GM12878 (cell line): ENCODE measurements around the gene MEF2C. TPM values are rescaled to one million over a fixed set of nuclear protein-coding genes. Genes with fewer than 3 reads are reported as not detected.

Source experiments
- ATAC-seq: fragments of 200-7000 bp; cut with Tn5 transposase; 3 replicates; pipeline ENCODE4 v1.9.1; 2020; ENCODE audit warnings: mild to moderate bottlenecking, moderate library complexity
- BruUV-seq: library from RNA; stranded (reverse); fragments of 400-500 nt; replicated peaks from 2 replicates; lab custom pipeline; 2021; lab: Mats Ljungman, UMichigan
- CTCF ChIA-PET: fragments of 300-600 bp; sonication (Branson Sonifier 250); formaldehyde crosslinking; extraction: SDS; loops from one replicate; lab custom pipeline; 2021; ENCODE audit warnings: inconsistent platforms; lab: Yijun Ruan, JAX
- POLR2A ChIA-PET: fragments of 350-600 bp; formaldehyde crosslinking; extraction: SDS; loops from one replicate; lab custom pipeline; 2021; ENCODE audit warnings: inconsistent platforms; lab: Charles Lee
- RAD21 ChIA-PET: fragments of 300-600 bp; sonication (Branson Sonifier 250); formaldehyde crosslinking; loops from one replicate; lab custom pipeline; 2023; ENCODE audit warnings: antibody characterized with exemption; ENCODE audit not compliant: unreplicated experiment; lab: Charles Lee
- SMC1A ChIA-PET: fragments of 300-600 bp; sonication (Branson Sonifier 250); formaldehyde crosslinking; loops from one replicate; lab custom pipeline; 2023; ENCODE audit not compliant: unreplicated experiment, uncharacterized antibody; lab: Charles Lee
- DNase-seq: peaks from one replicate; pipeline ENCODE4 v3.0.0-alpha.2; 2011; ENCODE audit warnings: low read depth, low spot score
- FAIRE-seq: peaks from 3 replicates; lab custom pipeline; 2011; peaks lifted over from hg19 to GRCh38; lab: Jason Lieb, UNC
- H2AFZ ChIP-seq: 2 replicates; pipeline ENCODE4 v1.6.0; 2011; ENCODE audit warnings: low read depth, low read length, control low read depth; ENCODE audit not compliant: control insufficient read depth
- H3K27ac ChIP-seq: 2 replicates; pipeline ENCODE4 v1.5.1; 2011; ENCODE audit warnings: control low read depth; ENCODE audit not compliant: control insufficient read depth, insufficient read depth
- H3K27me3 ChIP-seq, 2 experiments: replicated peaks in 1 of 2; 2 replicates each; pipeline versions ENCODE4 v1.6.0 to v1.6.1; 2011; ENCODE audit warnings: low read length in 1 of 2; ENCODE audit not compliant: control insufficient read depth in 2 of 2, insufficient read depth in 2 of 2
- H3K36me3 ChIP-seq, 2 experiments: 2 replicates each; pipeline ENCODE4 v1.5.1; 2011; ENCODE audit warnings: low read length in 1 of 2; ENCODE audit not compliant: control insufficient read depth in 2 of 2, insufficient read depth in 2 of 2
- H3K4me1 ChIP-seq: 2 replicates; pipeline ENCODE4 v1.6.1; 2011; ENCODE audit warnings: mild to moderate bottlenecking, low read length, moderate library complexity, mixed read lengths; ENCODE audit not compliant: control insufficient read depth, insufficient read depth
- H3K4me2 ChIP-seq: 2 replicates; pipeline ENCODE4 v1.6.0; 2011; ENCODE audit warnings: control low read depth; ENCODE audit not compliant: control insufficient read depth, insufficient read depth
- H3K4me3 ChIP-seq: fragments of 200-600 bp; sonication (generic); 2 replicates; pipeline ENCODE4 v1.5.1; 2016
- H3K79me2 ChIP-seq: 2 replicates; pipeline ENCODE4 v1.6.0; 2011; ENCODE audit warnings: low read length; ENCODE audit not compliant: control insufficient read depth, insufficient read depth
- H3K9ac ChIP-seq: 2 replicates; pipeline ENCODE4 v1.8.0; 2011; ENCODE audit warnings: low read length, control low read depth, mixed read lengths; ENCODE audit not compliant: control insufficient read depth, insufficient read depth
- H3K9me3 ChIP-seq: replicated peaks from 3 replicates; pipeline ENCODE4 v1.5.1; 2011; ENCODE audit warnings: mild to moderate bottlenecking, low read length; ENCODE audit not compliant: control insufficient read depth, insufficient read depth
- H4K20me1 ChIP-seq: 2 replicates; pipeline ENCODE4 v1.6.0; 2011; ENCODE audit not compliant: control insufficient read depth, insufficient read depth
- BMI1 ChIP-seq: fragments of 450-650 bp; IDR thresholded peaks from 2 replicates; pipeline ENCODE4 v1.6.1; 2016; ENCODE audit warnings: mild to moderate bottlenecking, moderate library complexity, borderline replicate concordance
- CEBPB ChIP-seq, 2 experiments: fragments of 150-350 bp in 1 of 2; IDR thresholded peaks; 2 replicates each; pipeline ENCODE4 v1.6.1; 2012 to 2014; ENCODE audit warnings: low read depth in 2 of 2, low read length in 2 of 2, borderline replicate concordance in 1 of 2, inconsistent platforms in 1 of 2
- CHD1 ChIP-seq: IDR thresholded peaks from 2 replicates; pipeline ENCODE4 v1.6.1; 2012; ENCODE audit warnings: low read depth, low read length, improper control_type of control experiment
- HDAC2 ChIP-seq: fragments of 200-600 bp; sonication (generic); IDR thresholded peaks from 2 replicates; pipeline ENCODE4 v1.6.1; 2017
- PKNOX1 ChIP-seq: fragments of 450-650 bp; IDR thresholded peaks from 2 replicates; pipeline ENCODE4 v1.6.1; 2016; ENCODE audit warnings: mild to moderate bottlenecking
- WGBS: methylation state at CpG from one replicate; pipeline ENCODE4 v1.1.6; 2016; ENCODE audit warnings: low lambda C conversion rate; ENCODE audit not compliant: insufficient replicate concordance, insufficient coverage; ENCODE audit errors: missing lambda C conversion rate; 5-methylcytosine and 5-hydroxymethylcytosine counted together
- in situ Hi-C: fragments of 300-500 bp; cut with MboI; formaldehyde crosslinking; loops from 9 replicates; pipeline ENCODE4 v1.14.3; 2018; ENCODE audit warnings: mixed read lengths
- intact Hi-C: fragments of 100-400 bp; cut with micrococcal nuclease; formaldehyde crosslinking; loops from one replicate; pipeline ENCODE4 v1.14.2; 2022; ENCODE audit not compliant: unreplicated experiment
- polyA plus RNA-seq, 11 experiments: library from polyadenylated mRNA; depleted of rRNA in 4 of 11; unstranded in 6 of 11; stranded (reverse) in 5 of 11; fragments of >200 nt; fragmentation: Nextera tagmentation in 4 of 11; fragmentation: Illumina TruSeq in 1 of 11; extraction: Ambion mirVana in 4 of 11; extraction: Trizol in 1 of 11; gene quantifications; 1 replicate in 1 of 11; 2 replicates in 10 of 11; pipeline versions ENCODE4 v1.2.1 to v1.2.3, GENCODE V29; 2011 to 2016; ENCODE audit warnings: inconsistent platforms in 2 of 11, missing spikeins in 2 of 11, low read depth in 1 of 11
- total RNA-seq, 4 experiments: library from RNA; depleted of rRNA in 3 of 4; stranded (reverse); fragments of >200 nt in 3 of 4; fragmentation: Illumina TruSeq in 1 of 4; extraction: Trizol in 1 of 4; gene quantifications; 2 replicates each; pipeline versions ENCODE4 v1.2.1 to v1.2.3, GENCODE V29; 2013 to 2021
- TF ChIP-seq, protein P1 (sequence below): fragments of 450-650 bp; formaldehyde crosslinking; IDR thresholded peaks from 2 replicates; pipeline ENCODE4 v1.5.0; 2022; ENCODE audit warnings: mild to moderate bottlenecking, missing genetic modification characterization
- TF ChIP-seq, protein P2 (sequence below): IDR thresholded peaks from 2 replicates; pipeline ENCODE4 v1.6.1; 2011; ENCODE audit warnings: borderline replicate concordance, low read depth, mild to moderate bottlenecking, moderate library complexity, mixed read lengths, low read length; ENCODE audit not compliant: insufficient read depth; ENCODE audit errors: extremely low read length
- TF ChIP-seq, protein P3 (sequence below): IDR thresholded peaks from 2 replicates; pipeline ENCODE4 v1.6.1; 2012; ENCODE audit warnings: improper control_type of control experiment, low read depth, low read length; ENCODE audit not compliant: insufficient replicate concordance

Gene MEF2C
- total and polyA plus RNA-seq, 10 of the 15 experiments (the other 5 are each of a cell fraction or from before 2014, with no cell fraction given) = 104 to 225 (median 180) TPM

DNA sequence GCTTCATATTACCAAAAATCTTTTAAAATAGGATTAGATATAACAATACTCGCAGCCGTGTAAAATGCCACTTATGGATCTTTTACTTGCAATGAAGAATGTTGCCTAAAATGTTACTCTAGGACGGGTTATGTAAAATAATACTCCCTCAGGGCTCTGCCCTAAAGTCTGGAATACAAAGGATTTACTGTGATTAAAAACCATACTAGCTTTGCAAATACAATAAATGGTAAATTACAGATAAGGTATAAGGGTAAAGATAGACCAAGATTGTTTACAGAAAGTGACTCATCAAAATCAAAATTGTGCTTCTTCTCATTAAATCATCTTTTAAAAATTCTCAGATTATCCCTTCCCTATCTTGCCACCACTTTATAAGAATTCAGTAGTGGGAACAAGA lies 163.6 kb downstream of the MEF2C start (continued):
- TF ChIP-seq, protein P1, sequence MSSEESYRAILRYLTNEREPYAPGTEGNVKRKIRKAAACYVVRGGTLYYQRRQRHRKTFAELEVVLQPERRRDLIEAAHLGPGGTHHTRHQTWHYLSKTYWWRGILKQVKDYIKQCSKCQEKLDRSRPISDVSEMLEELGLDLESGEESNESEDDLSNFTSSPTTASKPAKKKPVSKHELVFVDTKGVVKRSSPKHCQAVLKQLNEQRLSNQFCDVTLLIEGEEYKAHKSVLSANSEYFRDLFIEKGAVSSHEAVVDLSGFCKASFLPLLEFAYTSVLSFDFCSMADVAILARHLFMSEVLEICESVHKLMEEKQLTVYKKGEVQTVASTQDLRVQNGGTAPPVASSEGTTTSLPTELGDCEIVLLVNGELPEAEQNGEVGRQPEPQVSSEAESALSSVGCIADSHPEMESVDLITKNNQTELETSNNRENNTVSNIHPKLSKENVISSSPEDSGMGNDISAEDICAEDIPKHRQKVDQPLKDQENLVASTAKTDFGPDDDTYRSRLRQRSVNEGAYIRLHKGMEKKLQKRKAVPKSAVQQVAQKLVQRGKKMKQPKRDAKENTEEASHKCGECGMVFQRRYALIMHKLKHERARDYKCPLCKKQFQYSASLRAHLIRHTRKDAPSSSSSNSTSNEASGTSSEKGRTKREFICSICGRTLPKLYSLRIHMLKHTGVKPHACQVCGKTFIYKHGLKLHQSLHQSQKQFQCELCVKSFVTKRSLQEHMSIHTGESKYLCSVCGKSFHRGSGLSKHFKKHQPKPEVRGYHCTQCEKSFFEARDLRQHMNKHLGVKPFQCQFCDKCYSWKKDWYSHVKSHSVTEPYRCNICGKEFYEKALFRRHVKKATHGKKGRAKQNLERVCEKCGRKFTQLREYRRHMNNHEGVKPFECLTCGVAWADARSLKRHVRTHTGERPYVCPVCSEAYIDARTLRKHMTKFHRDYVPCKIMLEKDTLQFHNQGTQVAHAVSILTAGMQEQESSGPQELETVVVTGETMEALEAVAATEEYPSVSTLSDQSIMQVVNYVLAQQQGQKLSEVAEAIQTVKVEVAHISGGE (CRISPR knock-in tag) = no peak
- TF ChIP-seq HDAC2 = no peak

DNA sequence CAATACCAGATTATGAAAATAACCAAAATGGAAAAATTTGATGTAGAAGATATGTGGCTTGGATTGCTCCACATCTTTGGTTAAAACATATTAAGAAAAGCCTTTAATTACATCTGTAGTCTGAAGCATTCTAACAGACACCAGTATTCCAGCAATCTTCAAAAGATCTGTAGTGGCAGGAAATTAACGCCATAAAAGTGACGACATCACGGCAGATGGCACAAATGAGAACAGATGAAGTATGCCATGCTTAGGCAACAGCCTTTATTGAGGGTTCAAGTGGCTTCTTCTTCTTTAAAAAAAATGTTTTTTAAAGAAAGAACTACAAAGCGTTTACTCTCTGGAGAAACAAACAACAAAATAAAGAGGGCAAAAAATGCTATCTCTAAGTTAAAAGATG lies 164.2 kb downstream of the MEF2C start:
- Histone ChIP-seq H3K27me3 (no peaks in the 10 kb centered on the region), H3K4me2 (no peak overlapping the region), H3K9ac (no peak overlapping the region), H4K20me1 (no peaks in the 10 kb centered on the region), H3K27ac (no peak overlapping the region), H3K4me1 (no peaks in the 10 kb centered on the region), H3K79me2 (no peaks in the 10 kb centered on the region), H3K4me3 (no peak overlapping the region), H3K9me3 (no peaks in the 10 kb centered on the region), H3K36me3 (peaks cover 11 to 33% of the 10 kb centered on the region in 2 experiments), H2AFZ (no peak overlapping the region)
- TF ChIP-seq BMI1 (no peak), CHD1 (no peak), PKNOX1 (no peak), CEBPB (IDR thresholded peaks at IDR 0.05; ENCODE audit: borderline replicate concordance in 1 of 2, low read depth in 2 of 2, low read length in 2 of 2) (no peak)
- TF ChIP-seq, protein P2, sequence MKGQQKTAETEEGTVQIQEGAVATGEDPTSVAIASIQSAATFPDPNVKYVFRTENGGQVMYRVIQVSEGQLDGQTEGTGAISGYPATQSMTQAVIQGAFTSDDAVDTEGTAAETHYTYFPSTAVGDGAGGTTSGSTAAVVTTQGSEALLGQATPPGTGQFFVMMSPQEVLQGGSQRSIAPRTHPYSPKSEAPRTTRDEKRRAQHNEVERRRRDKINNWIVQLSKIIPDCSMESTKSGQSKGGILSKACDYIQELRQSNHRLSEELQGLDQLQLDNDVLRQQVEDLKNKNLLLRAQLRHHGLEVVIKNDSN = no peak
- TF ChIP-seq, protein P3, sequence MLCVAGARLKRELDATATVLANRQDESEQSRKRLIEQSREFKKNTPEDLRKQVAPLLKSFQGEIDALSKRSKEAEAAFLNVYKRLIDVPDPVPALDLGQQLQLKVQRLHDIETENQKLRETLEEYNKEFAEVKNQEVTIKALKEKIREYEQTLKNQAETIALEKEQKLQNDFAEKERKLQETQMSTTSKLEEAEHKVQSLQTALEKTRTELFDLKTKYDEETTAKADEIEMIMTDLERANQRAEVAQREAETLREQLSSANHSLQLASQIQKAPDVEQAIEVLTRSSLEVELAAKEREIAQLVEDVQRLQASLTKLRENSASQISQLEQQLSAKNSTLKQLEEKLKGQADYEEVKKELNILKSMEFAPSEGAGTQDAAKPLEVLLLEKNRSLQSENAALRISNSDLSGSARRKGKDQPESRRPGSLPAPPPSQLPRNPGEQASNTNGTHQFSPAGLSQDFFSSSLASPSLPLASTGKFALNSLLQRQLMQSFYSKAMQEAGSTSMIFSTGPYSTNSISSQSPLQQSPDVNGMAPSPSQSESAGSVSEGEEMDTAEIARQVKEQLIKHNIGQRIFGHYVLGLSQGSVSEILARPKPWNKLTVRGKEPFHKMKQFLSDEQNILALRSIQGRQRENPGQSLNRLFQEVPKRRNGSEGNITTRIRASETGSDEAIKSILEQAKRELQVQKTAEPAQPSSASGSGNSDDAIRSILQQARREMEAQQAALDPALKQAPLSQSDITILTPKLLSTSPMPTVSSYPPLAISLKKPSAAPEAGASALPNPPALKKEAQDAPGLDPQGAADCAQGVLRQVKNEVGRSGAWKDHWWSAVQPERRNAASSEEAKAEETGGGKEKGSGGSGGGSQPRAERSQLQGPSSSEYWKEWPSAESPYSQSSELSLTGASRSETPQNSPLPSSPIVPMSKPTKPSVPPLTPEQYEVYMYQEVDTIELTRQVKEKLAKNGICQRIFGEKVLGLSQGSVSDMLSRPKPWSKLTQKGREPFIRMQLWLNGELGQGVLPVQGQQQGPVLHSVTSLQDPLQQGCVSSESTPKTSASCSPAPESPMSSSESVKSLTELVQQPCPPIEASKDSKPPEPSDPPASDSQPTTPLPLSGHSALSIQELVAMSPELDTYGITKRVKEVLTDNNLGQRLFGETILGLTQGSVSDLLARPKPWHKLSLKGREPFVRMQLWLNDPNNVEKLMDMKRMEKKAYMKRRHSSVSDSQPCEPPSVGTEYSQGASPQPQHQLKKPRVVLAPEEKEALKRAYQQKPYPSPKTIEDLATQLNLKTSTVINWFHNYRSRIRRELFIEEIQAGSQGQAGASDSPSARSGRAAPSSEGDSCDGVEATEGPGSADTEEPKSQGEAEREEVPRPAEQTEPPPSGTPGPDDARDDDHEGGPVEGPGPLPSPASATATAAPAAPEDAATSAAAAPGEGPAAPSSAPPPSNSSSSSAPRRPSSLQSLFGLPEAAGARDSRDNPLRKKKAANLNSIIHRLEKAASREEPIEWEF = no peak
- DNase-seq = no peak
- POLR2A ChIA-PET = no interaction called here
- intact Hi-C loops (no loop called here), in situ Hi-C loops (no loop called here)
- SMC1A ChIA-PET = interaction anchor here (1.3 kb wide), 2 partner anchors 8 to 940 kb away, joined by 3 to 5 read pairs; no protein-coding TSS in a partner anchor
- CTCF ChIA-PET = interaction anchor here (1.2 kb wide), 1 partner anchor 9 kb away, joined by 3 read pairs; no protein-coding TSS in a partner anchor
- RAD21 ChIA-PET = no interaction called here
- FAIRE-seq = no peak
- WGBS = 87% methylated on average over 4 of the region's 4 CpGs
- BruUV-seq = no TSS peak
- ATAC-seq = no peak
